AG10803 (cell line): ENCODE data around the gene C1GALT1.
"Not testable (repeated sequence)": the region's sequence is repeated elsewhere in the genome, so short reads cannot be mapped to it uniquely, and the experiment has no call there.

Experiments
- DNase-seq: peaks from one replicate; pipeline ENCODE4 v3.0.0; 2010; ENCODE audit warnings: low read depth
- H3K4me3 ChIP-seq: 2 replicates; pipeline ENCODE4 v1.5.1; 2011; ENCODE audit warnings: mild to moderate bottlenecking, low read length, control low read depth
- CTCF ChIP-seq: conservative IDR thresholded peaks from 2 replicates; pipeline ENCODE4 v1.5.1; 2011; ENCODE audit warnings: mild to moderate bottlenecking, low read length, control low read depth, inconsistent platforms

The C1GALT1 gene

GRCh38 chr7:7188742-7189141, 6.4 kb downstream of the C1GALT1 start:
- no peak overlapping the region for H3K4me3 ChIP-seq
- no peak for TF ChIP-seq CTCF
- no peak for DNase-seq

GRCh38 chr7:7190142-7190541, 7.8 kb downstream of the C1GALT1 start:
- H3K4me3 ChIP-seq = no peak overlapping the region
- no peak for TF ChIP-seq CTCF
- peak; percentile 44 for DNase-seq

- DNase-seq = no peak
- TF ChIP-seq CTCF = no peak
- H3K4me3 ChIP-seq = no peak overlapping the region
Observed at GRCh38 chr7:7191137-7191536, 8.8 kb downstream of the C1GALT1 start.

- H3K4me3 ChIP-seq, DNase-seq: not testable (repeated sequence)
Observed at GRCh38 chr7:7192798-7193788, 10.7 kb downstream of the C1GALT1 start.

GRCh38 chr7:7199592-7199991, 17.2 kb downstream of the C1GALT1 start:
- H3K4me3 ChIP-seq = not testable (repeated sequence)

GRCh38 chr7:7200255-7200654, 17.9 kb downstream of the C1GALT1 start:
- not testable (repeated sequence) for DNase-seq, H3K4me3 ChIP-seq

More at GRCh38 chr7:7199592-7199991, 17.2 kb downstream of the C1GALT1 start:
- DNase-seq = not testable (repeated sequence)

GRCh38 chr7:7201578-7202374, 19.4 kb downstream of the C1GALT1 start:
- no peak for TF ChIP-seq CTCF
- no peak overlapping the region for H3K4me3 ChIP-seq
- no peak for DNase-seq

- H3K4me3 ChIP-seq = no peak overlapping the region
- DNase-seq = no peak
- no peak for TF ChIP-seq CTCF
Observed at GRCh38 chr7:7202375-7202720, 20.0 kb downstream of the C1GALT1 start.
